ENCODE results near the gene FAM13A.
A peak's percentile ranks its signal among the peaks of the same experiment; 100 is the strongest.

FAM13A gene

DNA sequence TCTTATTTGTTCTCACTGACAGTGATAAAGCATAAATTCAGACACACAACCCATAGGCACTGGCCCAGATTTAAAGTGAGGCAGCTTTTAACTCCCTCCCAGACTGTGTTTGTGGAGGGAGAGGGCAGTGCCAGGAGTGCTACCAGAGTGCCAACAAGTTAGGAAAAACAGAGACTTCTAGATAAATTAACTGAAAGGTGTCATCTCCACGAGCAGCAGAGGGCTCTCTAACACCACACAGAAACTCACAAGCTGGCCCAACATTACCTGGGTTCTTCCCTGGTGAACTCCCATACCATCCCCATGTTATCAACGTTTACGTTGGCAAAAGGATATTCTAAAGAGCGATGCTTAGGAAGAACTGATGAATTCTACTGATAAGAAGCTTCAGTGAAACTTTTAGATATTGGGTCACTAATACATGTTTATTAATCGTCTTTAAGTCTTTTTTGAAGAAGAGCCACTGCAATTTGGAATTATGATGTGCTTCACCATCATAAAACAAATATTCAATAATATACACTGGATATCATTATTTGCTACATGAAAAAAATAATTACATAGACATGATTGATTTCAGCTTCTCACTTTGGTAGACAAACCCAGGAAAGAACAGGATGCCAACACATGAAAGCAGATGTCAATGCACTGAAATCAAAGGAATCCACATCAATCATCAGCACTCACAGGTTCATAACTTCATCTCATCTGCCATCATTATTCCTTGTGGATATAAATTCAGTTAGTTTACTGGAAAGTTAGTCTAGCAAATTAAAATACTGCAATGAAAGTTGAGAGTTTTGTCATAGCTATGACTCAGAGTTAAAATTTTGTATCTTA lies 238.1 kb downstream of the FAM13A start:
- H3K27ac ChIP-seq = no peak overlapping the region
- TF ChIP-seq CTCF (IDR thresholded peaks at IDR 0.05) = peak; percentile 81
- TF ChIP-seq ZFX (IDR thresholded peaks at IDR 0.05; ENCODE audit: borderline replicate concordance) = no peak

- H3K27ac ChIP-seq = no peak overlapping the region
Measured at GRCh38 chr4:88817740-88818139, 239.2 kb downstream of the FAM13A start.

GRCh38 chr4:88816360-88816759 lies 240.6 kb downstream of the FAM13A start:
- H3K27ac ChIP-seq = no peak overlapping the region
- TF ChIP-seq ZFX (IDR thresholded peaks at IDR 0.05; ENCODE audit: borderline replicate concordance) (no peak), CTCF (IDR thresholded peaks at IDR 0.05) (no peak)

More at GRCh38 chr4:88817740-88818139, 239.2 kb downstream of the FAM13A start:
- no peak for TF ChIP-seq CTCF (IDR thresholded peaks at IDR 0.05)
- no peak for TF ChIP-seq ZFX (IDR thresholded peaks at IDR 0.05; ENCODE audit: borderline replicate concordance)

DNA sequence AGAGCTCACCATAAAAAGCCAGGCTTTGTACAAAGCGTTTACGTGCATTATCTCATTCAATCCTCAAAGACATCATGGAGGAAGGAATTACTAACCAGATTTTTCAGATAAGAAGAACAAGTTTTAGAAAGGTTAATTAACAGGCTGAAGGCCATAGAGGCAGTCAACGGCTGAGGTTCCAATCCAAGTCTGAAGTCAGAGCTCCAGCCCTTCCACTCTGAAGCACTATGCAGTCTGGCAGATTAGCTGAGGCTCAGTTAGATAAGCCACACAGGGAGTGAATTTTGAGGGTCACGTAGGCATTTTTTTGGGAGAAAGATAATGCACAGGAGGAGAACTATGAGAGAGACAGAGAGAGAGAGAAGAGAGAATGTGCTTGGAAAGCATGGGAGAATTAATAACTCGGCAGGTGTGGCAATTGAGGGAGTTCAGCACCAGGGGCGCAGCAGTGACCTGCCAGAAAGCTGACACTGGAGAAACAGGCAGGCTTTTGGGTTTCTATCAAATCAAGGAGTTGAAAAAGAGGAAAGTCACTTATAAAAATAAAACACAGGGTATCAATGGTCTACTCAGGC lies 242.9 kb downstream of the FAM13A start:
- H3K27ac ChIP-seq = no peak overlapping the region
- TF ChIP-seq CTCF (IDR thresholded peaks at IDR 0.05) (no peak), ZFX (IDR thresholded peaks at IDR 0.05; ENCODE audit: borderline replicate concordance) (no peak)

DNA sequence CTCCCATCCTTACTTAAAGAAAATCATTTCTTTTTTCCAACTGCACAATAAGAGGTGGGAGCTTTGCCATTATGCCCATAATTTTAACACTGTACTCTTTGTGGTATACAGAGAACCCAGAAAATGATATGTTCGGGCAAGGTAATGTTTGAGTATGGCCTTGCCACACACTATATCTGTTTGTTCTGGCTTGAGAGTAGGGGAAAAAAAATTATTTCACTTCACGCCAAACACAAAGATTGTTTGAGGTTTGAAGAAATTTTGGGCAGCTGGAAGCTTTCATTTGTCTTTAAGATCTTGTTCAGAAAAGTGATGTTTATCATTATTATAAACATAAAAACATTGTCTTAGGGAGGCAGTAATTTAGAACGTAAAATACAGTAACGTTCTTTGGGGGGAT lies 244.0 kb downstream of the FAM13A start:
- TF ChIP-seq ZFX (IDR thresholded peaks at IDR 0.05; ENCODE audit: borderline replicate concordance) (no peak), CTCF (IDR thresholded peaks at IDR 0.05) (no peak)
- no peak overlapping the region for H3K27ac ChIP-seq

DNA sequence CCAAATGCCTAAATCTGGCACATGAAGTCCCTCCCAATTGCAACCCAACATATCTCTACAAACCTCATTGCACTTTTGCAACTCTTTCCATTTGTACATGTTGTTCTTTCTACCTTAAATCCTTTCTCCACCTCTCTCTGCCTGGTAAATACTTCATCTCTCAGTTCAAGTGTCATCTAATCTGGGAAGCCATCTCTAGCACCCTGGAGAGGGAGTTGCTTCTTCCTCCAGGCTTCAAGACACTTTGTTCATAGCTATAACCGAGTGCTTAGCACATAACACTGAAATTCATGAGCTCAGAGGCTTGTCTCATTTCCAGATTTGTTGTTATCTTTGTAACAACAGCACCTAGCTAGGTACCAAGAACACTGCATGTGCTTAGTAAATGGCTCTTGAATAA lies 244.6 kb downstream of the FAM13A start:
- no peak for TF ChIP-seq ZFX (IDR thresholded peaks at IDR 0.05; ENCODE audit: borderline replicate concordance)
- no peak for TF ChIP-seq CTCF (IDR thresholded peaks at IDR 0.05)
- no peak overlapping the region for H3K27ac ChIP-seq

DNA sequence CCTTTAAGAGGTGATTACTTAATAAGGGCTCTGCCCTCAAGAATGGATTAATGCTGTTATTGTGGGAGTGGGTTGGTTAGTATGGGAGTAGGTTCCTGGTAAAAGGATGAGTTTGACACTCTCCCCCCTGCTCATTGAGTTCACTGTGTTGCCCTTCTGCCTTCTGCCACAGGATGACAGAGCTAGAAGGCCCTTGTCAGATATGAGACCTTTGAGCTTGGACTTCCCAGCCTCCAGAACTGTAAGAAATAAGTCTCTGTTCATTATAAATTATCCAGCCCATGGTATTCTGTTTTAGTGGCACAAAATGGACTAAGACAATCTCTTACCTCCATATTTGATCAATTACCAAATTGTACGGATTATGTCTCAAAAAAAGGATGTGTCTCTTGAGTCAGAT lies 245.1 kb downstream of the FAM13A start:
- TF ChIP-seq ZFX (IDR thresholded peaks at IDR 0.05; ENCODE audit: borderline replicate concordance) (no peak), CTCF (IDR thresholded peaks at IDR 0.05) (no peak)
- no peak overlapping the region for H3K27ac ChIP-seq
